ENCODE results near the gene POU2F2.
A peak's percentile ranks its signal among the peaks of the same experiment; 100 is the strongest.

The POU2F2 gene

DNA sequence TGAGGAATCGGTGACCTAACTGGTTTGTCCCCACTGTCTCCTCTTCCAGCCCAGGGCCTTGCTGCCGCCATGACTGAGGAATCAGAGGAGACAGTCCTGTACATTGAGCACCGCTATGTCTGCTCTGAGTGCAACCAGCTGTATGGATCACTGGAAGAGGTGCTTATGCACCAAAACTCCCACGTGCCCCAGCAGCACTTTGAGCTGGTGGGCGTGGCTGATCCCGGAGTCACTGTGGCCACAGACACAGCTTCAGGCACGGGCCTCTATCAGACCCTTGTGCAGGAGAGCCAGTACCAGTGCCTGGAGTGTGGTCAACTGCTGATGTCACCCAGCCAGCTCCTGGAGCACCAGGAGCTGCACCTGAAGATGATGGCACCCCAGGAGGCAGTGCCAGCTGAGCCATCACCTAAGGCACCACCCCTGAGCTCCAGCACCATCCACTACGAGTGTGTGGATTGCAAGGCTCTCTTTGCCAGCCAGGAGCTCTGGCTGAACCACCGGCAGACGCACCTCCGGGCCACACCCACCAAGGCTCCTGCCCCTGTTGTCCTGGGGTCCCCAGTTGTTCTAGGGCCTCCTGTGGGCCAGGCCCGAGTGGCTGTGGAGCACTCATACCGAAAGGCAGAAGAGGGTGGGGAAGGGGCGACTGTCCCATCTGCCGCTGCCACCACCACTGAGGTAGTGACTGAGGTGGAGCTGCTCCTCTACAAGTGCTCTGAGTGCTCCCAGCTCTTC lies 53.5 kb downstream of the POU2F2 start:
- Histone ChIP-seq H3K27ac (no peak overlapping the region), H3K4me3 (no peak overlapping the region)
- DNase-seq (ENCODE audit: low spot score): no peak
- TF ChIP-seq, protein P1, sequence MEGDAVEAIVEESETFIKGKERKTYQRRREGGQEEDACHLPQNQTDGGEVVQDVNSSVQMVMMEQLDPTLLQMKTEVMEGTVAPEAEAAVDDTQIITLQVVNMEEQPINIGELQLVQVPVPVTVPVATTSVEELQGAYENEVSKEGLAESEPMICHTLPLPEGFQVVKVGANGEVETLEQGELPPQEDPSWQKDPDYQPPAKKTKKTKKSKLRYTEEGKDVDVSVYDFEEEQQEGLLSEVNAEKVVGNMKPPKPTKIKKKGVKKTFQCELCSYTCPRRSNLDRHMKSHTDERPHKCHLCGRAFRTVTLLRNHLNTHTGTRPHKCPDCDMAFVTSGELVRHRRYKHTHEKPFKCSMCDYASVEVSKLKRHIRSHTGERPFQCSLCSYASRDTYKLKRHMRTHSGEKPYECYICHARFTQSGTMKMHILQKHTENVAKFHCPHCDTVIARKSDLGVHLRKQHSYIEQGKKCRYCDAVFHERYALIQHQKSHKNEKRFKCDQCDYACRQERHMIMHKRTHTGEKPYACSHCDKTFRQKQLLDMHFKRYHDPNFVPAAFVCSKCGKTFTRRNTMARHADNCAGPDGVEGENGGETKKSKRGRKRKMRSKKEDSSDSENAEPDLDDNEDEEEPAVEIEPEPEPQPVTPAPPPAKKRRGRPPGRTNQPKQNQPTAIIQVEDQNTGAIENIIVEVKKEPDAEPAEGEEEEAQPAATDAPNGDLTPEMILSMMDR (IDR thresholded peaks at IDR 0.05): no peak

DNA sequence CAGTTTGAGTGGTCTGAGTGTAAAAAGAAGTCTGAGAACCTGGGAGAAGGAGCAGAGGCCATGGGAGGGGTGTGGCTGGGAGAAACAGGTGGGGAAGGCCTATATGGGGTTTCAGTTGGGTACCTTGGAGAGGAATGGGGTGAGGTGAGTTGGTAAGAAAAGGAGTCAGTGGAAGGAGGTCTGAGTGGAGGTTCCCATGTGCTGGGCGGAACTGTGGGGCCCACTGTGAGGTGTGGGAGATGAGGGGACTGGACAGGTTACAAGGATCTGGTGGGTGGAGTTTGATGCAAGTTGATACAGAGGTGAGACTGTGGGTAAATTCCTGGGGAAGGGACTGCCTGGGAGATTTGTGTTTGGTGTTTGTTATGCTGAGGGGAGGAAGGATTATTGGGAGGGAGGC lies 54.2 kb downstream of the POU2F2 start:
- TF ChIP-seq, protein P1 (IDR thresholded peaks at IDR 0.05): no peak
- Histone ChIP-seq H3K27ac (no peak overlapping the region), H3K4me3 (peak overlapping the region; percentile 3)
- no peak for DNase-seq (ENCODE audit: low spot score)

DNA sequence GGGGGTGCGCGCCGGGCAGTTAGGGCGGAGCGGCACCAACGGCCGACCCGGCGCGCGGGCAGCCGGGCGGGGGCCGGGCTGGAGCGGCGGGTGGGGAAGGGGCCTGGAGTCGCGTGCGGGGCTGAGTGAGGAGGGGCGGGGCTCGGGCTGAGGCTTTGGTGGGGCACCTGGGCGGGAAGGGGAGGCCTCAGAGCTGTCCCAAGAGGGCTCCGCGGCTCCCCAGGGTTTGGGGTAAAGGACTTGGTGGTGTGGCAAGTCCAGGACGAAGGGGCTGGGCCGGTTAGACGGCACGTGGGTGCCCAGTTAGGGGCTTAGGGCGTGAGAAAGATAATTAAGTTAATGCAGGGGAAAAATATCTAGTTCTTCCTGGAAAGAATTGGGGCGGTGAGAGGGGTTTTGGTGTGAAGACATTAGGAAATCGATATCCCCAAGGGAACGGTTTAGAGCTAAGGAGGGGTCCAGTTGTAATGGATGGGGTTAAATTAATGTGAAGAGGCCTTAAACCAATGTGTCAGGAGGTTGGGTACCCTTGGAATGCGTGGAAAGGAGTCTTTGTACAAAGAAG lies 55.8 kb downstream of the POU2F2 start:
- no peak for DNase-seq (ENCODE audit: low spot score)
- H3K27ac ChIP-seq: peak overlapping the region; percentile 75 to 99
- TF ChIP-seq, protein P1 (IDR thresholded peaks at IDR 0.05): no peak
- H3K4me3 ChIP-seq: peak overlapping the region; percentile 100

DNA sequence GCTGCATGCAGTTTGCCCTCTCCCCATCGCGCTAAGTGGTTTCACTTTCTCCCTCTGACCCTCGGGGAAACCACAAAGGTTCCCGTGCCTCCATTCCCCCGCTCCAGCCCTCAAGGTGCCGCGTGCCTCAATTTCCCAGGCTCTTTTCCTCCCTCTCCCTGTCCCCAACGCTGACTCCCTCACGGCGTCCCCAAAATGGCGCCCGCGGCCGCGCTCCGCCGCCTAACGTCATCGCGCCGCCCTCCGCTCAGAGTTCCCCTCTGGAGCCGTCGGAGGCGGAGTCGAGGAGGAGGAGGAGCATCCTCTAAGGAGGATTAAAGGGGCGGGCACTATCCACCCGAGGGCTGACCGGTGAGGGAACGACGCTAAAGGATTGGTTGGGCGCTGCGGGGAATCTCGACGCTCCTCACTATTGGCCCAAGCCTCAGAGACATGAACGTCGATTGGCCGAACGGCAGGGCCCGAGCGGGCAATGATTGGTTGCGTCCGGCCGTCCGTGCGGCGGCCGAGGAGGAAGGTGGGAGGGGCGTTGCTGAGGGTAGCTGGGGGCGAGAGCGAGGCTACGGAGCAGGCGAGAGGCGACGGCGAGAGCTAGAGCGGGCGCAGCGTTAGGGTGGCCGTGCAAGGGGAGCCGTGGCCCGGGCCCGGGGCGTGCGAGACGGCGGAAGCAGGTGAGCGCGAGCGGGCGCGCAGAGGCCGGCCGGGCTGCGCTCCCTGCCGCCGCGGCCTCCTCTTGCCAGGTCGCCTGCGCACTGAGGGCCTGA lies 56.4 kb downstream of the POU2F2 start, which contains the start of gene ZNF574:
Gene ZNF574 (plus strand): TSS at position 551 of the 764 bp plus-strand sequence. CDS start 2,441 bp downstream, outside the sequence.
- DNase-seq (ENCODE audit: low spot score): peak; percentile 99
- Histone ChIP-seq H3K4me3 (peak within 1 kb of the TSS; percentile 100), H3K27ac (peak within 1 kb of the TSS; percentile 85 to 99)
- TF ChIP-seq, protein P1 (IDR thresholded peaks at IDR 0.05): no peak

DNA sequence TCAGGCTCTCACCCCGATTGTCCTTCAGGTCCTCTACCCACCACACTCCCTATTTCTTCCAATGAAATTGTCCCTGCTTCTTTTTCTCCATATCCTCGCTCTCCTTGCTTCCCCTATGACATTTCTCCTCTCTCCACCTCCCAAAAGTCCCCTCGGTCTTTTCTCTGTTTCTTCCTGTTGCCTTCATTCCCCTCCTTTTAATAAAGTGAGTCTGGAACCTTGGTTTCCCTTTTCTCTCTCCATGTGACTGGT lies 57.0 kb downstream of the POU2F2 start:
- Histone ChIP-seq H3K27ac (peak overlapping the region; percentile 85 to 95), H3K4me3 (peak overlapping the region; percentile 82)
- DNase-seq (ENCODE audit: low spot score): no peak
- TF ChIP-seq, protein P1 (IDR thresholded peaks at IDR 0.05): no peak

DNA sequence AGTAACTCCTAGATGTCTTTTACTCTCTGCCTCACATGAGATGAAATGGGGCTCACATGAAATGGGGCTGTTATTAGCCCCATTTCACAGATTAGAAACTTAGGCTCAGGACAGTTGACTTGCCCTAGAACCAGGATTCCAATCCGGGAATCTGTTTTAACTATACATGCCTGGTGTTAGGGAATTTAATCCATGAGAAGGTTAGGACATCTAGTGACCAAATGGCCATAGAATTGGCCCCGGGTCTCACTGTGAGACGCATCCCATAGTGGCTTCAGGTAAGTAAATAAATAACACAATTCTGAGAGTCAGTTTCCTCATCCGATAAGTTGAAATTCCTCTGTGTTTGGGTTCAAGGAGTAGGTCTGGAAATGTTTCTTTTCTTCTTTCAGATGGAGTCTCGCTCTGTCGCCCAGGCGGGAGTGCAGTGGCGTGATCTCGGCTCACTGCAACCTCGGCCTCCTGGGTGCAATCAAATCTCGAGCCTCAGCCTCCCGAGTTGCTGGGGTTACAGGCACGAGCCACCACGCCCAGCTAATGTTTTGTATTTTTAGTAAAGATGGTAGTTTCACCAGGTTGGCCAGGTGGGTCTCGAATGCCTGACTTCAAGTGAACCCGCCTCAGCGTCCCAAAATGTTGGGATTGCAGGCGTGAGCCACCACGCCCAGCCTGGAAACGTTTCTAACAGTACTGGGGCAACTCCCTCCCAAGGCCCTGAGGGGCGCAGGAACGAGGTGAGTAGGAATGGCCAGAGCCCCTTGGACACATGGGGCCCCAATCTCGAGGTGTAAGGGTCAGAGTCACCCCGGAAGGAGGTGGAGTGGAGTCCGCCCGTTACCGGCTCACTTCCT lies 57.5 kb downstream of the POU2F2 start:
- peak overlapping the region; percentile 85 to 95 for H3K27ac ChIP-seq
- DNase-seq (ENCODE audit: low spot score): no peak

More for the DNA sequence above, 57.5 kb downstream of the POU2F2 start:
- peak overlapping the region; percentile 82 for H3K4me3 ChIP-seq
- TF ChIP-seq, protein P1 (IDR thresholded peaks at IDR 0.05): no peak
